HepG2 (cell line): Measurements from ENCODE around the gene BPIFB6. TPM values are rescaled to one million over a fixed set of nuclear protein-coding genes. Genes with fewer than 3 reads are reported as not detected.
A peak's percentile ranks its signal among the peaks of the same experiment; 100 is the strongest.

Experiments
- ATAC-seq: fragments of 200-7000 bp; cut with Tn5 transposase; 3 replicates; pipeline ENCODE4 v1.9.1; 2020; ENCODE audit warnings: mild to moderate bottlenecking, moderate library complexity
- BruUV-seq: library from RNA; stranded (reverse); fragments of 400-500 nt; replicated peaks from 2 replicates; lab custom pipeline; 2021; lab: Mats Ljungman, UMichigan
- CTCF ChIA-PET: fragments of 300-600 bp; formaldehyde crosslinking; extraction: SDS; loops from one replicate; lab custom pipeline; 2021; ENCODE audit warnings: low total read pairs, inconsistent platforms, low intra/inter-chr PET ratio; lab: Yijun Ruan, JAX
- POLR2A ChIA-PET: fragments of 350-600 bp; sonication (Branson Sonifier 250); formaldehyde crosslinking; loops from one replicate; lab custom pipeline; 2020; ENCODE audit warnings: antibody characterized with exemption, inconsistent platforms; lab: Yijun Ruan, JAX
- DNase-seq: peaks from one replicate; pipeline ENCODE4 v3.0.0-alpha.2; 2015; ENCODE audit warnings: low spot score
- FAIRE-seq: peaks from 3 replicates; lab custom pipeline; 2011; peaks lifted over from hg19 to GRCh38; lab: Jason Lieb, UNC
- H2AFZ ChIP-seq: one replicate; pipeline ENCODE4 v1.6.1; 2011; ENCODE audit warnings: low read length, inconsistent platforms
- H3K27ac ChIP-seq: fragments of 300-600 bp; 3 replicates; pipeline ENCODE4 v1.8.0; 2011; ENCODE audit warnings: mixed run types, mild to moderate bottlenecking, mixed read lengths, low read length, inconsistent platforms; ENCODE audit not compliant: insufficient read depth; ENCODE audit errors: extremely low read length
- H3K27me3 ChIP-seq, 2 experiments: fragments of 200-600 bp in 1 of 2; 2 replicates in 1 of 2; 3 replicates in 1 of 2; pipeline versions ENCODE4 v1.6.0 to v1.8.0; 2011; ENCODE audit warnings: low read length in 2 of 2, mild to moderate bottlenecking in 2 of 2, moderate library complexity in 2 of 2, inconsistent platforms in 1 of 2; ENCODE audit not compliant: insufficient read depth in 2 of 2, control insufficient read depth in 1 of 2
- H3K36me3 ChIP-seq, 2 experiments: fragments of 200-600 bp in 1 of 2; replicated peaks in 1 of 2; 2 replicates in 1 of 2; 3 replicates in 1 of 2; pipeline versions ENCODE4 v1.5.1 to v1.8.0; 2011; ENCODE audit warnings: low read length in 2 of 2, inconsistent platforms in 1 of 2; ENCODE audit not compliant: insufficient read depth in 2 of 2, control insufficient read depth in 1 of 2
- H3K4me1 ChIP-seq: 2 replicates; pipeline ENCODE4 v1.5.1; 2012; ENCODE audit warnings: low read length, inconsistent platforms; ENCODE audit not compliant: insufficient read depth
- H3K4me2 ChIP-seq: 2 replicates; pipeline ENCODE4 v1.6.0; 2011; ENCODE audit warnings: low read depth, low read length, inconsistent platforms
- H3K4me3 ChIP-seq, 3 experiments: fragments of 200-600 bp in 1 of 3; sonication (generic), shearing (Covaris generic) in 1 of 3; replicated peaks in 1 of 3; 2 replicates each; pipeline ENCODE4 v1.5.1; 2011 to 2016; ENCODE audit warnings: low read length in 3 of 3, inconsistent platforms in 2 of 3, low read depth in 2 of 3, mild to moderate bottlenecking in 2 of 3, control low read depth in 1 of 3, mixed read lengths in 1 of 3; ENCODE audit not compliant: insufficient read depth in 1 of 3
- H3K79me2 ChIP-seq: one replicate; pipeline ENCODE4 v1.6.1; 2011; ENCODE audit warnings: low read length, inconsistent platforms; ENCODE audit not compliant: insufficient read depth
- H3K9ac ChIP-seq: 2 replicates; pipeline ENCODE4 v1.6.0; 2011; ENCODE audit warnings: mild to moderate bottlenecking, low read depth, low read length, inconsistent platforms; ENCODE audit not compliant: insufficient read depth
- H3K9me3 ChIP-seq: 2 replicates; pipeline ENCODE4 v1.5.1; 2012; ENCODE audit warnings: mild to moderate bottlenecking, low read length
- H4K20me1 ChIP-seq: 2 replicates; pipeline ENCODE4 v1.6.0; 2011; ENCODE audit warnings: inconsistent platforms, mild to moderate bottlenecking, low read length, moderate library complexity; ENCODE audit not compliant: insufficient read depth
- ETV6 ChIP-seq: sonication (generic); formaldehyde crosslinking; conservative IDR thresholded peaks from 2 replicates; pipeline ENCODE4 v1.4.0; 2020; ENCODE audit warnings: missing genetic modification reagents
- HDAC1 ChIP-seq: sonication (generic); formaldehyde crosslinking; IDR thresholded peaks from 2 replicates; pipeline ENCODE4 v1.5.1; 2020; ENCODE audit warnings: mild to moderate bottlenecking, missing genetic modification reagents
- HHEX ChIP-seq: IDR thresholded peaks from 2 replicates; pipeline ENCODE4 v1.6.1; 2016; ENCODE audit warnings: control low read depth
- HIVEP1 ChIP-seq: sonication (generic); formaldehyde crosslinking; IDR thresholded peaks from 2 replicates; pipeline ENCODE4 v1.4.0; 2020; ENCODE audit warnings: mild to moderate bottlenecking, missing genetic modification reagents
- IKZF1 ChIP-seq: fragments of 450-650 bp; IDR thresholded peaks from 2 replicates; pipeline ENCODE4 v1.7.1; 2016
- MXI1 ChIP-seq: IDR thresholded peaks from 3 replicates; pipeline ENCODE4 v1.6.1; 2012; ENCODE audit warnings: low read depth, low read length, inconsistent platforms, borderline replicate concordance
- NFE2L1 ChIP-seq: sonication (generic); formaldehyde crosslinking; IDR thresholded peaks from 2 replicates; pipeline ENCODE4 v1.4.0; 2020; ENCODE audit warnings: missing genetic modification reagents, mild to moderate bottlenecking, borderline replicate concordance
- PAF1 ChIP-seq: IDR thresholded peaks from 2 replicates; pipeline ENCODE4 v1.6.1; 2016; ENCODE audit warnings: missing genetic modification reagents, missing compliant biosample characterization
- RBFOX2 ChIP-seq: fragments of 200-400 bp; formaldehyde crosslinking; IDR thresholded peaks from 2 replicates; pipeline ENCODE4 v1.6.1; 2017; ENCODE audit warnings: low read depth, mild to moderate bottlenecking, low read length
- SMYD3 ChIP-seq: sonication (generic); formaldehyde crosslinking; IDR thresholded peaks from 2 replicates; pipeline ENCODE4 v1.8.1; 2023; ENCODE audit warnings: mild to moderate bottlenecking, missing genetic modification reagents
- SOX13 ChIP-seq, 3 experiments: fragments of 450-650 bp in 1 of 3; sonication (generic) in 1 of 3; formaldehyde crosslinking in 1 of 3; IDR thresholded peaks in 2 of 3; conservative IDR thresholded peaks in 1 of 3; 2 replicates each; pipeline versions ENCODE4 v1.5.0 to v1.6.1; 2016 to 2020; ENCODE audit warnings: antibody characterized with exemption in 1 of 3, mild to moderate bottlenecking in 1 of 3, missing compliant biosample characterization in 1 of 3, missing genetic modification reagents in 1 of 3, moderate library complexity in 1 of 3
- STAT5B ChIP-seq: sonication (generic); formaldehyde crosslinking; IDR thresholded peaks from 2 replicates; pipeline ENCODE4 v1.4.0; 2020; ENCODE audit warnings: missing genetic modification reagents
- ZNF33B ChIP-seq: sonication (generic); formaldehyde crosslinking; IDR thresholded peaks from 2 replicates; pipeline ENCODE4 v1.5.1; 2020; ENCODE audit warnings: mild to moderate bottlenecking, missing genetic modification reagents
- ZNF354B ChIP-seq: sonication (generic); formaldehyde crosslinking; IDR thresholded peaks from 2 replicates; pipeline ENCODE4 v1.8.0; 2022; ENCODE audit warnings: mild to moderate bottlenecking, missing genetic modification reagents
- ZNF83 ChIP-seq: sonication (generic); formaldehyde crosslinking; IDR thresholded peaks from 2 replicates; pipeline ENCODE4 v1.4.0; 2020; ENCODE audit warnings: missing genetic modification reagents, mild to moderate bottlenecking, borderline replicate concordance
- WGBS: methylation state at CpG from one replicate; pipeline ENCODE4 v1.1.6; 2017; ENCODE audit warnings: low lambda C conversion rate; 5-methylcytosine and 5-hydroxymethylcytosine counted together
- in situ Hi-C: cut with HindIII; loops from 2 replicates; pipeline ENCODE4 v1.10.0; 2017; ENCODE audit warnings: low pct_unique_long_range_greater_than_20kb; ENCODE audit not compliant: extremely low pct_ligation_motif_present
- intact Hi-C: fragments of 100-400 bp; cut with micrococcal nuclease; formaldehyde crosslinking; loops from one replicate; pipeline ENCODE4 v1.10.0; 2022; ENCODE audit not compliant: unreplicated experiment
- polyA plus RNA-seq, 8 experiments: library from polyadenylated mRNA; depleted of rRNA in 3 of 8; stranded (reverse) in 7 of 8; unstranded in 1 of 8; fragments of >200 nt; fragmentation: Illumina TruSeq in 4 of 8; extraction: Trizol in 4 of 8; gene quantifications; 2 replicates each; pipeline versions ENCODE4 v1.2.1 to v1.2.3, GENCODE V29; 2011 to 2016; ENCODE audit warnings: low read depth in 4 of 8, missing spikeins in 1 of 8, mixed read lengths in 1 of 8; ENCODE audit not compliant: insufficient read depth in 1 of 8
- total RNA-seq, 5 experiments: library from RNA; depleted of rRNA; stranded (reverse); fragments of >200 nt; fragmentation: Illumina TruSeq; extraction: Trizol; gene quantifications; 2 replicates each; pipeline ENCODE4 v1.2.3, GENCODE V29; 2016; ENCODE audit warnings: low read depth in 1 of 5
- TF ChIP-seq, protein P1 (sequence below): sonication (generic); formaldehyde crosslinking; IDR thresholded peaks from 2 replicates; pipeline ENCODE4 v1.4.0; 2020; ENCODE audit warnings: missing genetic modification reagents, mild to moderate bottlenecking, borderline replicate concordance
- TF ChIP-seq, protein P2 (sequence below): sonication (generic); formaldehyde crosslinking; IDR thresholded peaks from 2 replicates; pipeline ENCODE4 v1.4.0; 2020; ENCODE audit warnings: mild to moderate bottlenecking, missing genetic modification reagents
- TF ChIP-seq, protein P3 (sequence below): sonication (generic); formaldehyde crosslinking; IDR thresholded peaks from 2 replicates; pipeline ENCODE4 v1.8.0; 2022; ENCODE audit warnings: missing genetic modification reagents, mild to moderate bottlenecking, borderline replicate concordance
- TF ChIP-seq, protein P4 (sequence below): IDR thresholded peaks from 2 replicates; pipeline ENCODE4 v1.6.1; 2016; ENCODE audit warnings: control low read depth

BPIFB6 gene
- total and polyA plus RNA-seq, 2 of the 13 experiments (the other 11 are each of a cell fraction or from before 2014, with no cell fraction given) = 0.13 to 1.7 TPM

DNA sequence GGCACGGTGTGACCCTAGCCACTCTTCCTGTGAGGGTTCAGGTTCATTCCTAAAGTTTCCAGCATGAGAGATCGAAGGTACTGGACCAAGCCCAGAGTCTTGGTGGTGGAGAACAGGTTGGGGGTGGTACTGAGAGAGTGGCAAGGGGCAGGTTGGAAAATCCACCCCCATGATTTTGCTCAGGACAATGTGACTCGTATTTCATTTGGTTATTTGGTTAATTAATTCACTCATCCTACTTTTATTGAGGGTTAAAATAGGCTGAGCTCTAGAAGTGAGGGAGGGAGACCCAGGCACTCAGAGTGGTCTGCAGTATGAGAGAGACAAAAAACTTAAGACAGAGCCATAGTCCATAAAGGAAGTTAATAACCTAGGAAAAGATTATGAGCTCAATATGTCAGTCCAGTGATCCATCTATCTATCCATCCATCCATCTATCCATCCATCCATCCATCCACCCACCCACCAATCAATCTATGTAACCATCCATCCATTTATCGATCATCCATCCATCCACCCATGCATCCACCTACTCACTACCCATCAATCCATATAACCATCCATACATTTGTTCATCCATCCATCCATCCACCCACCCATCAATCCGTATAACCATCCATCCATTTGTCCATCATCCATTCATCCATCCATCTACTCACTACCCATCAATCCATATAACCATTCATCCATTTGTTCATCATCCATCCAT is 6.7 kb upstream of the BPIFB6 start:
- H3K4me1 ChIP-seq = peaks cover 20% of the 10 kb centered on the region
- no peak overlapping the region for H3K4me3 ChIP-seq
- CTCF ChIA-PET = no interaction called here
- no peak overlapping the region for H3K9ac ChIP-seq
- BruUV-seq = no TSS peak
- intact Hi-C loops (no loop called here), in situ Hi-C loops (no loop called here)
- POLR2A ChIA-PET = interaction anchor here (0.5 to 2.5 kb wide), 4 partner anchors 11 to 307 kb away, joined by 3 to 8 read pairs (median 3); partner anchors contain the start of gene BPIFB2
- peaks cover 0 to 10% of the 10 kb centered on the region in 2 experiments; a peak in 2 of 5 replicates for H3K27me3 ChIP-seq
- 43% methylated on average over 5 of the region's 5 CpGs for WGBS
- peaks cover 31% of the 10 kb centered on the region; the same call in 1 of the 2 replicates for H4K20me1 ChIP-seq
- H3K4me2 ChIP-seq = no peak overlapping the region
- no peak overlapping the region for H3K27ac ChIP-seq
- DNase-seq (no peak), FAIRE-seq (no peak), ATAC-seq (no peak)
- no peak overlapping the region for H2AFZ ChIP-seq
- no peaks in the 10 kb centered on the region for H3K9me3 ChIP-seq
- H3K79me2 ChIP-seq = no peaks in the 10 kb centered on the region
- peaks cover 17 to 34% of the 10 kb centered on the region in 2 experiments for H3K36me3 ChIP-seq
- TF ChIP-seq HHEX (CRISPR knock-in tag) (no peak), ZNF83 (CRISPR knock-in tag) (no peak), HDAC1 (no peak), HIVEP1 (no peak), SMYD3 (CRISPR knock-in tag) (0 out of 2 replicates have a peak, but pooled peaks have one; percentile 75), ZNF354B (peak; percentile 75; the same call in 1 of the 2 replicates), MXI1 (no peak), PAF1 (CRISPR knock-in tag) (peak; percentile 82), STAT5B (CRISPR knock-in tag) (no peak), IKZF1 (peak; percentile 94; the same call in 1 of the 2 replicates), NFE2L1 (CRISPR knock-in tag) (no peak), ZNF33B (no peak), SOX13 (IDR thresholded peaks at IDR 0.05) (peak; percentile 16; the same call in 1 of the 2 replicates), SOX13 (CRISPR knock-in tag; conservative IDR thresholded peaks at IDR 0.05 in 1 of 2, IDR thresholded peaks at IDR 0.05 in 1 of 2) (no peak), ETV6 (CRISPR knock-in tag) (no peak), RBFOX2 (peak; percentile 84)
- TF ChIP-seq, protein P1, sequence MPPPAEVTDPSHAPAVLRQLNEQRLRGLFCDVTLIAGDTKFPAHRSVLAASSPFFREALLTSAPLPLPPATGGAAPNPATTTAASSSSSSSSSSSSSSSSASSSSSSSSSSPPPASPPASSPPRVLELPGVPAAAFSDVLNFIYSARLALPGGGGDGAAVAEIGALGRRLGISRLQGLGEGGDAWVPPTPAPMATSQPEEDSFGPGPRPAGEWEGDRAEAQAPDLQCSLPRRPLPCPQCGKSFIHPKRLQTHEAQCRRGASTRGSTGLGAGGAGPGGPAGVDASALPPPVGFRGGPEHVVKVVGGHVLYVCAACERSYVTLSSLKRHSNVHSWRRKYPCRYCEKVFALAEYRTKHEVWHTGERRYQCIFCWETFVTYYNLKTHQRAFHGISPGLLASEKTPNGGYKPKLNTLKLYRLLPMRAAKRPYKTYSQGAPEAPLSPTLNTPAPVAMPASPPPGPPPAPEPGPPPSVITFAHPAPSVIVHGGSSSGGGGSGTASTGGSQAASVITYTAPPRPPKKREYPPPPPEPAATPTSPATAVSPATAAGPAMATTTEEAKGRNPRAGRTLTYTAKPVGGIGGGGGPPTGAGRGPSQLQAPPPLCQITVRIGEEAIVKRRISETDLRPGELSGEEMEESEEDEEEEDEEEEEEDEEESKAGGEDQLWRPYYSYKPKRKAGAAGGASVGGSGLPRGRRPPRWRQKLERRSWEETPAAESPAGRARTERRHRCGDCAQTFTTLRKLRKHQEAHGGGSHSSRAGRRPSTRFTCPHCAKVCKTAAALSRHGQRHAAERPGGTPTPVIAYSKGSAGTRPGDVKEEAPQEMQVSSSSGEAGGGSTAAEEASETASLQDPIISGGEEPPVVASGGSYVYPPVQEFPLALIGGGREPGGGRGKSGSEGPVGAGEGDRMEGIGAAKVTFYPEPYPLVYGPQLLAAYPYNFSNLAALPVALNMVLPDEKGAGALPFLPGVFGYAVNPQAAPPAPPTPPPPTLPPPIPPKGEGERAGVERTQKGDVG (CRISPR knock-in tag) = no peak
- TF ChIP-seq, protein P2, sequence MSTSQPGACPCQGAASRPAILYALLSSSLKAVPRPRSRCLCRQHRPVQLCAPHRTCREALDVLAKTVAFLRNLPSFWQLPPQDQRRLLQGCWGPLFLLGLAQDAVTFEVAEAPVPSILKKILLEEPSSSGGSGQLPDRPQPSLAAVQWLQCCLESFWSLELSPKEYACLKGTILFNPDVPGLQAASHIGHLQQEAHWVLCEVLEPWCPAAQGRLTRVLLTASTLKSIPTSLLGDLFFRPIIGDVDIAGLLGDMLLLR (CRISPR knock-in tag) = no peak
- TF ChIP-seq, protein P3, sequence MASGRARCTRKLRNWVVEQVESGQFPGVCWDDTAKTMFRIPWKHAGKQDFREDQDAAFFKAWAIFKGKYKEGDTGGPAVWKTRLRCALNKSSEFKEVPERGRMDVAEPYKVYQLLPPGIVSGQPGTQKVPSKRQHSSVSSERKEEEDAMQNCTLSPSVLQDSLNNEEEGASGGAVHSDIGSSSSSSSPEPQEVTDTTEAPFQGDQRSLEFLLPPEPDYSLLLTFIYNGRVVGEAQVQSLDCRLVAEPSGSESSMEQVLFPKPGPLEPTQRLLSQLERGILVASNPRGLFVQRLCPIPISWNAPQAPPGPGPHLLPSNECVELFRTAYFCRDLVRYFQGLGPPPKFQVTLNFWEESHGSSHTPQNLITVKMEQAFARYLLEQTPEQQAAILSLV (CRISPR knock-in tag) = no peak
- TF ChIP-seq, protein P4, sequence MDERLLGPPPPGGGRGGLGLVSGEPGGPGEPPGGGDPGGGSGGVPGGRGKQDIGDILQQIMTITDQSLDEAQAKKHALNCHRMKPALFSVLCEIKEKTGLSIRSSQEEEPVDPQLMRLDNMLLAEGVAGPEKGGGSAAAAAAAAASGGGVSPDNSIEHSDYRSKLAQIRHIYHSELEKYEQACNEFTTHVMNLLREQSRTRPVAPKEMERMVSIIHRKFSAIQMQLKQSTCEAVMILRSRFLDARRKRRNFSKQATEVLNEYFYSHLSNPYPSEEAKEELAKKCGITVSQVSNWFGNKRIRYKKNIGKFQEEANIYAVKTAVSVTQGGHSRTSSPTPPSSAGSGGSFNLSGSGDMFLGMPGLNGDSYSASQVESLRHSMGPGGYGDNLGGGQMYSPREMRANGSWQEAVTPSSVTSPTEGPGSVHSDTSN (CRISPR knock-in tag) = no peak
